Calu3 (cell line): ENCODE measurements around the gene GPR39. TPM values are rescaled to one million over a fixed set of nuclear protein-coding genes. Genes with fewer than 3 reads are reported as not detected.
A peak's percentile ranks its signal among the peaks of the same experiment; 100 is the strongest.

Experiments
- BruUV-seq: library from RNA; stranded (reverse); fragments of 400-500 nt; replicated peaks from 2 replicates; lab custom pipeline; 2021; lab: Mats Ljungman, UMichigan
- CTCF ChIA-PET: fragments of 300-600 bp; sonication (Branson Sonifier 250); formaldehyde crosslinking; loops from one replicate; lab custom pipeline; 2022; ENCODE audit warnings: antibody characterized with exemption; lab: Charles Lee
- DNase-seq: peaks from one replicate; pipeline ENCODE4 v3.0.0; 2022
- H3K27ac Mint-ChIP-seq: one replicate; pipeline ENCODE4 v1.8.0; 2022; ENCODE audit warnings: mixed read lengths; ENCODE audit not compliant: unreplicated experiment
- H3K27me3 Mint-ChIP-seq: one replicate; pipeline ENCODE4 v1.8.0; 2022; ENCODE audit warnings: mixed read lengths; ENCODE audit not compliant: unreplicated experiment
- H3K36me3 Mint-ChIP-seq: one replicate; pipeline ENCODE4 v1.8.0; 2022; ENCODE audit warnings: mild to moderate bottlenecking, moderate library complexity, mixed read lengths; ENCODE audit not compliant: insufficient read depth, unreplicated experiment
- H3K4me1 Mint-ChIP-seq: one replicate; pipeline ENCODE4 v1.8.0; 2022; ENCODE audit warnings: mild to moderate bottlenecking, low read depth, mixed read lengths; ENCODE audit not compliant: unreplicated experiment
- H3K4me3 Mint-ChIP-seq: one replicate; pipeline ENCODE4 v1.8.0; 2022; ENCODE audit warnings: mild to moderate bottlenecking, low read depth, moderate library complexity, mixed read lengths; ENCODE audit not compliant: unreplicated experiment
- H3K9me3 Mint-ChIP-seq: one replicate; pipeline ENCODE4 v1.8.0; 2022; ENCODE audit warnings: low read depth, mixed read lengths; ENCODE audit not compliant: unreplicated experiment
- intact Hi-C: fragments of 100-400 bp; cut with micrococcal nuclease; formaldehyde crosslinking; loops from one replicate; pipeline ENCODE4 v1.10.0; 2022; ENCODE audit not compliant: unreplicated experiment
- total RNA-seq: library from RNA; stranded (reverse); gene quantifications from 2 replicates; pipeline ENCODE4 v1.2.3, GENCODE V29; 2022
- TF ChIP-seq, protein P1 (sequence below): fragments of 200-600 bp; IDR thresholded peaks from one replicate; pipeline ENCODE4 v1.8.0; 2022; ENCODE audit warnings: antibody characterized with exemption; ENCODE audit not compliant: unreplicated experiment

GPR39 gene
- total RNA-seq, 1 experiment from 2014 or later, result 24.9 TPM

DNA sequence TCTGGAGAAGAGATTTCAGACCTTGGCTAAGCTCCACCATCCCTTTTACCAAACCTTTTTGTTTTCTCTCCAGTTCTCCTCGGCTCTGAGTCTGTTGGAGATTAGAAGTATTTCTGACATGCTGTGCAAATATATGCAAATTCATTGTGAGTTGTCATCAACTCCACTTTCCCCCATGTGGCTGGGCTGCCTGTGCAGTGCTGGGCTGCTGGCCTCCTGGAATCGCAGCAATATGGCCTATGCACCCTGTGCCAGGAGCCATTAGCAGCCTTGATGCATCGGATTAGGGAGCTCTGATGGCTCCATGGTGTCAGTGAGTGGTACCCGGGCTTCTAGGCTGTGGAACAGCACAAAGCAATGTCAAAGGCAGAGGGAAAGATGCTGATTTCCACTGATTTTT, 80.0 kb downstream of the GPR39 start:
- TF ChIP-seq, protein P1, sequence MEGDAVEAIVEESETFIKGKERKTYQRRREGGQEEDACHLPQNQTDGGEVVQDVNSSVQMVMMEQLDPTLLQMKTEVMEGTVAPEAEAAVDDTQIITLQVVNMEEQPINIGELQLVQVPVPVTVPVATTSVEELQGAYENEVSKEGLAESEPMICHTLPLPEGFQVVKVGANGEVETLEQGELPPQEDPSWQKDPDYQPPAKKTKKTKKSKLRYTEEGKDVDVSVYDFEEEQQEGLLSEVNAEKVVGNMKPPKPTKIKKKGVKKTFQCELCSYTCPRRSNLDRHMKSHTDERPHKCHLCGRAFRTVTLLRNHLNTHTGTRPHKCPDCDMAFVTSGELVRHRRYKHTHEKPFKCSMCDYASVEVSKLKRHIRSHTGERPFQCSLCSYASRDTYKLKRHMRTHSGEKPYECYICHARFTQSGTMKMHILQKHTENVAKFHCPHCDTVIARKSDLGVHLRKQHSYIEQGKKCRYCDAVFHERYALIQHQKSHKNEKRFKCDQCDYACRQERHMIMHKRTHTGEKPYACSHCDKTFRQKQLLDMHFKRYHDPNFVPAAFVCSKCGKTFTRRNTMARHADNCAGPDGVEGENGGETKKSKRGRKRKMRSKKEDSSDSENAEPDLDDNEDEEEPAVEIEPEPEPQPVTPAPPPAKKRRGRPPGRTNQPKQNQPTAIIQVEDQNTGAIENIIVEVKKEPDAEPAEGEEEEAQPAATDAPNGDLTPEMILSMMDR, result no peak

DNA sequence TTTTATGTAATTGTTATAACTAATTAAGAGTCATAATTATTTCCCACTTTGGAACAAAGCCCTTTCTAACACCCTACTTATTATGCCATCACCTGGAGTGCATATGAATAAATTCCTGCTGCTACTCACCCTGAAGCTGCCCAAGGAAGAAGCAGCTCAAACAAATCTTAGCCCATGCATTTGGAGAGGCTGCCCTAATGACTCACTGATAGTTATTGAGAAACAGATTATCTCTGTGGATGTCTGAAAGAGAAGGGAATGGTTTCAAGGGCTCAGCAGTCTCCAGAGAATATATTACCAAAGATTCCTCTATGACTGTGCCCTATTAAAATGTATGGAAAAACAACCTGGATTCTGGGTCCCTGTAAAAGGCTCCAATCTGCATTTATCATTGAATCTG, 81.0 kb downstream of the GPR39 start:
- H3K36me3 Mint-ChIP-seq, result peaks cover 4% of the 10 kb centered on the region
- TF ChIP-seq, protein P1, result no peak
- intact Hi-C loops, result no loop called here
- H3K27me3 Mint-ChIP-seq, result no peaks in the 10 kb centered on the region
- H3K27ac Mint-ChIP-seq, result no peak overlapping the region
- peaks cover 8% of the 10 kb centered on the region for H3K9me3 Mint-ChIP-seq
- CTCF ChIA-PET, result interaction anchor here (0.6 kb wide), 1 partner anchor 738 kb away, joined by 3 read pairs; no protein-coding TSS in a partner anchor
- no peak for DNase-seq
- no TSS peak for BruUV-seq
- H3K4me3 Mint-ChIP-seq, result no peak overlapping the region
- H3K4me1 Mint-ChIP-seq, result no peaks in the 10 kb centered on the region

More for the DNA sequence above, 80.0 kb downstream of the GPR39 start:
- H3K4me1 Mint-ChIP-seq, result no peaks in the 10 kb centered on the region
- H3K27ac Mint-ChIP-seq, result no peak overlapping the region
- DNase-seq, result no peak
- peaks cover 4% of the 10 kb centered on the region for H3K36me3 Mint-ChIP-seq
- H3K9me3 Mint-ChIP-seq, result peaks cover 8% of the 10 kb centered on the region
- intact Hi-C loops, result no loop called here
- BruUV-seq, result no TSS peak
- no peak overlapping the region for H3K4me3 Mint-ChIP-seq
- no peaks in the 10 kb centered on the region for H3K27me3 Mint-ChIP-seq
- CTCF ChIA-PET, result no interaction called here

DNA sequence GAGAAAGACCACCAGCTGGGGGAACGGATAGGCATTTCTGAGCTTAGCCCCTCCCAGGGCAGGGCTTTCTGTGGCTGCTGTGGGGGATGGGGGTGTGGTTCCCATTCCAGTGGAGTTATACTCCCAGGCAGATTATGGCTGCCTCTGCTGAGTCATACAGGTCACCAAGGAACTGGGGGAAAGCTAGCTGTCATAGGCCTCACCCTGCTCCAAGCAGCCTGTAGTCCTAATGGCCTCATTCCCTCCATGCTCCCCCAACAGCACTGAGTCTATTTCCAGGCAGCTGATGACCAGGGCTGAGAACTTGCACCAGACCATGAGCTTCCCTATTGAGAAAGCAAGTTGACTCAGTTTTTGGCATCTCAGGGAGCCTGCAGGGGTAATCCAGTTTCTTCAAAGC, 87.1 kb downstream of the GPR39 start:
- intact Hi-C loops, result no loop called here
- Mint-ChIP-seq H3K4me1 (peaks cover 9% of the 10 kb centered on the region), H3K4me3 (no peak overlapping the region), H3K27me3 (no peaks in the 10 kb centered on the region), H3K9me3 (peaks cover 20% of the 10 kb centered on the region), H3K27ac (peak overlapping the region; percentile 19), H3K36me3 (peaks cover 9% of the 10 kb centered on the region)
- TF ChIP-seq, protein P1, result no peak
- DNase-seq, result no peak
- no TSS peak for BruUV-seq
- CTCF ChIA-PET, result no interaction called here

DNA sequence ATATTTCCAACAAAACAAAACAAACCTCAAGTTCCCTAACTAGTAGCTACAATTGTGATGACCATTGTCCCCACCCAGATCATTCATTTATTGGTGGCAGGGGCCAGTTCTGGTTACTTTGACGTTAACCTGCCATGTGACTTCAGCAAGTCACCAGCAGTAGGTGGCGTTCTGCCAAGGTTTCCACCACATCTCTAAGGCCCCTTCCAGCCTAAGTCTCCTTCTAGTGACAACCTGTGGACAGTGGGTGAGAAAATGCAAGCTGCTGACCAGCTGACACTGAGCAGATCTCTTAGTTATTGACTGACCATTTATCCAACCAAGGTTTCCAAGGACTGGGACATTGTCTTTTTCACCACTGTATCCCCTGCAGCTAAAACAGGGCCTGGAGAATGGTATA, 98.4 kb downstream of the GPR39 start:
- no peak overlapping the region for H3K27ac Mint-ChIP-seq
- CTCF ChIA-PET, result interaction anchor here (0.5 kb wide), 1 partner anchor 208 kb away, joined by 4 read pairs; no protein-coding TSS in a partner anchor
- H3K4me3 Mint-ChIP-seq, result no peak overlapping the region
- H3K36me3 Mint-ChIP-seq, result peaks cover 6% of the 10 kb centered on the region
- no peaks in the 10 kb centered on the region for H3K27me3 Mint-ChIP-seq
- no TSS peak for BruUV-seq
- H3K9me3 Mint-ChIP-seq, result peaks cover 1% of the 10 kb centered on the region
- intact Hi-C loops, result no loop called here
- TF ChIP-seq, protein P1, result no peak
- DNase-seq, result peak; percentile 2
- peaks cover 7% of the 10 kb centered on the region for H3K4me1 Mint-ChIP-seq
